Tibial nerve (tissue), 3 donors: ENCODE results near the gene JMJD1C.

Experiments
- POLR2A ChIP-seq, 2 donors: fragments of 450-650 bp; IDR thresholded peaks; one replicate each; pipeline ENCODE4 v1.6.1; 2017; ENCODE audit warnings: antibody characterized with exemption in 2 of 2, mild to moderate bottlenecking in 2 of 2, moderate library complexity in 2 of 2
- TF ChIP-seq, protein P1 (sequence below), 5 experiments: fragments of 200-600 bp in 3 of 5; fragments of 450-650 bp in 2 of 5; sonication (generic) in 3 of 5; IDR thresholded peaks; one replicate each; pipeline ENCODE4 v1.5.1; 2016 to 2019; ENCODE audit warnings: antibody characterized with exemption in 5 of 5, mild to moderate bottlenecking in 3 of 5, moderate library complexity in 2 of 5

DNA sequence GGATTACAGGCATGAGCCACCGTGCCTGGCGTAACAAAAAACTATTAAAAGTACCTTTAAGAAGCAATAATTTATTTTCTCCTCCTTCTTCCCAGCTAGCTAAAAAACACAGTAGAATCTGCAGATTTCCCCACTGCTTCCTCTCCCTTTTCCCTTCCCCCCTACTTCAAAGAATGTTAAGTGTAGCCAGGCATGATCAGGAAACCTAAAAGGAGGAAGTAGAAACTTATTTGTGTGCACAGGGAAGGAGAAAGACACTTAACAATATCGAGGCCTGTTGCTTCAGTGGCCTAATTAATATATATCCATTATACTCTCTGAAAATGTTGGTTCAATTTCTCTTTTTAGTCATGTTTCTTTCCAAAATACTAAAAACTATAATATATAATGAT, 204.9 kb downstream of the JMJD1C start:
- TF ChIP-seq, protein P1, sequence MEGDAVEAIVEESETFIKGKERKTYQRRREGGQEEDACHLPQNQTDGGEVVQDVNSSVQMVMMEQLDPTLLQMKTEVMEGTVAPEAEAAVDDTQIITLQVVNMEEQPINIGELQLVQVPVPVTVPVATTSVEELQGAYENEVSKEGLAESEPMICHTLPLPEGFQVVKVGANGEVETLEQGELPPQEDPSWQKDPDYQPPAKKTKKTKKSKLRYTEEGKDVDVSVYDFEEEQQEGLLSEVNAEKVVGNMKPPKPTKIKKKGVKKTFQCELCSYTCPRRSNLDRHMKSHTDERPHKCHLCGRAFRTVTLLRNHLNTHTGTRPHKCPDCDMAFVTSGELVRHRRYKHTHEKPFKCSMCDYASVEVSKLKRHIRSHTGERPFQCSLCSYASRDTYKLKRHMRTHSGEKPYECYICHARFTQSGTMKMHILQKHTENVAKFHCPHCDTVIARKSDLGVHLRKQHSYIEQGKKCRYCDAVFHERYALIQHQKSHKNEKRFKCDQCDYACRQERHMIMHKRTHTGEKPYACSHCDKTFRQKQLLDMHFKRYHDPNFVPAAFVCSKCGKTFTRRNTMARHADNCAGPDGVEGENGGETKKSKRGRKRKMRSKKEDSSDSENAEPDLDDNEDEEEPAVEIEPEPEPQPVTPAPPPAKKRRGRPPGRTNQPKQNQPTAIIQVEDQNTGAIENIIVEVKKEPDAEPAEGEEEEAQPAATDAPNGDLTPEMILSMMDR (IDR thresholded peaks at IDR 0.05) = no peak
- no peak for TF ChIP-seq POLR2A (IDR thresholded peaks at IDR 0.05)
